Measurements from ENCODE around the gene TUBB4B.

Gene TUBB4B

GRCh38 chr9:137218754-137219271 lies 22.3 kb upstream of the TUBB4B start:
- Mint-ChIP-seq H3K9me3 (no peaks in the 10 kb centered on the region), H3K27ac (no peak overlapping the region), H3K4me3 (no peak overlapping the region), H3K4me1 (ENCODE audit: low read depth) (peaks cover 2% of the 10 kb centered on the region), H3K27me3 (no peaks in the 10 kb centered on the region), H3K36me3 (ENCODE audit: low read depth) (no peaks in the 10 kb centered on the region)

- Mint-ChIP-seq H3K27ac (no peak overlapping the region), H3K36me3 (ENCODE audit: low read depth) (no peaks in the 10 kb centered on the region), H3K4me1 (ENCODE audit: low read depth) (peaks cover 6% of the 10 kb centered on the region)
These were observed 21.2 kb upstream of the TUBB4B start for GRCh38 chr9:137219757-137220316.

GRCh38 chr9:137220317-137221094 lies 20.6 kb upstream of the TUBB4B start:
- Mint-ChIP-seq H3K4me1 (ENCODE audit: low read depth) (peaks cover 6% of the 10 kb centered on the region), H3K27me3 (no peaks in the 10 kb centered on the region), H3K4me3 (no peak overlapping the region), H3K27ac (no peak overlapping the region), H3K9me3 (no peaks in the 10 kb centered on the region), H3K36me3 (ENCODE audit: low read depth) (no peaks in the 10 kb centered on the region)

More at GRCh38 chr9:137219757-137220316, 21.2 kb upstream of the TUBB4B start:
- Mint-ChIP-seq H3K27me3 (no peaks in the 10 kb centered on the region), H3K4me3 (no peak overlapping the region), H3K9me3 (no peaks in the 10 kb centered on the region)

- Mint-ChIP-seq H3K36me3 (ENCODE audit: low read depth) (no peaks in the 10 kb centered on the region), H3K4me3 (no peak overlapping the region), H3K4me1 (ENCODE audit: low read depth) (peaks cover 6% of the 10 kb centered on the region), H3K27ac (no peak overlapping the region), H3K9me3 (no peaks in the 10 kb centered on the region), H3K27me3 (no peaks in the 10 kb centered on the region)
These were observed 20.0 kb upstream of the TUBB4B start for GRCh38 chr9:137221095-137221505.

GRCh38 chr9:137221506-137222111 lies 19.5 kb upstream of the TUBB4B start:
- no peak overlapping the region for H3K27ac Mint-ChIP-seq
- no peak overlapping the region for H3K4me3 Mint-ChIP-seq
- peaks cover 6% of the 10 kb centered on the region for H3K4me1 Mint-ChIP-seq (ENCODE audit: low read depth)
- no peaks in the 10 kb centered on the region for H3K27me3 Mint-ChIP-seq
- no peaks in the 10 kb centered on the region for H3K36me3 Mint-ChIP-seq (ENCODE audit: low read depth)
- H3K9me3 Mint-ChIP-seq: no peaks in the 10 kb centered on the region

- H3K27ac Mint-ChIP-seq: no peak within 1 kb of the TSS
- H3K4me1 Mint-ChIP-seq (ENCODE audit: low read depth): peaks cover 6% of the 10 kb centered on the region
- H3K36me3 Mint-ChIP-seq (ENCODE audit: low read depth): no peaks in the 10 kb centered on the region
- peak within 1 kb of the TSS; percentile 83 for H3K4me3 Mint-ChIP-seq
- H3K27me3 Mint-ChIP-seq: peaks cover under 1% of the 10 kb centered on the region
- no peaks in the 10 kb centered on the region for H3K9me3 Mint-ChIP-seq
These were observed 18.7 kb upstream of the TUBB4B start, which contains the start of gene RNF208 for GRCh38 chr9:137222190-137223077. RNF208 (minus strand) TSS chr9:137222240; CDS start chr9:137221212, 1,028 bp downstream.

- no peaks in the 10 kb centered on the region for H3K36me3 Mint-ChIP-seq (ENCODE audit: low read depth)
- peak overlapping the region; percentile 83 for H3K4me3 Mint-ChIP-seq
- H3K27ac Mint-ChIP-seq: no peak overlapping the region
- no peaks in the 10 kb centered on the region for H3K9me3 Mint-ChIP-seq
- peaks cover 10% of the 10 kb centered on the region for H3K4me1 Mint-ChIP-seq (ENCODE audit: low read depth)
- peaks cover 4% of the 10 kb centered on the region for H3K27me3 Mint-ChIP-seq
These were observed 17.8 kb upstream of the TUBB4B start for GRCh38 chr9:137223078-137223970.

GRCh38 chr9:137224830-137225694 lies 16.0 kb upstream of the TUBB4B start, which contains the start of gene CYSRT1:
CYSRT1 (plus strand) TSS chr9:137225174; CDS start chr9:137225622, 448 bp downstream.
- Mint-ChIP-seq H3K27ac (no peak within 1 kb of the TSS), H3K36me3 (ENCODE audit: low read depth) (no peaks in the 10 kb centered on the region), H3K4me3 (peak within 1 kb of the TSS; percentile 76), H3K4me1 (ENCODE audit: low read depth) (peaks cover 10% of the 10 kb centered on the region), H3K9me3 (no peaks in the 10 kb centered on the region), H3K27me3 (peaks cover 4% of the 10 kb centered on the region)

- Mint-ChIP-seq H3K27ac (no peak overlapping the region), H3K27me3 (peaks cover 4% of the 10 kb centered on the region), H3K4me1 (ENCODE audit: low read depth) (peaks cover 10% of the 10 kb centered on the region), H3K4me3 (no peak overlapping the region), H3K36me3 (ENCODE audit: low read depth) (no peaks in the 10 kb centered on the region), H3K9me3 (no peaks in the 10 kb centered on the region)
These were observed 15.3 kb upstream of the TUBB4B start for GRCh38 chr9:137225699-137226331.

GRCh38 chr9:137226338-137227053 lies 14.6 kb upstream of the TUBB4B start:
- peaks cover 4% of the 10 kb centered on the region for H3K27me3 Mint-ChIP-seq
- no peaks in the 10 kb centered on the region for H3K36me3 Mint-ChIP-seq (ENCODE audit: low read depth)
- no peak overlapping the region for H3K4me3 Mint-ChIP-seq
- H3K4me1 Mint-ChIP-seq (ENCODE audit: low read depth): peaks cover 10% of the 10 kb centered on the region
- no peaks in the 10 kb centered on the region for H3K9me3 Mint-ChIP-seq
- no peak overlapping the region for H3K27ac Mint-ChIP-seq

- Mint-ChIP-seq H3K9me3 (no peaks in the 10 kb centered on the region), H3K4me3 (no peak within 1 kb of the TSS), H3K36me3 (ENCODE audit: low read depth) (no peaks in the 10 kb centered on the region), H3K27me3 (peaks cover 4% of the 10 kb centered on the region), H3K4me1 (ENCODE audit: low read depth) (peaks cover 10% of the 10 kb centered on the region), H3K27ac (peak within 1 kb of the TSS; percentile 70)
These were observed 13.8 kb upstream of the TUBB4B start, which contains the start of gene RNF224 for GRCh38 chr9:137227054-137227852. RNF224 (plus strand) TSS chr9:137227502; CDS start chr9:137228336, 834 bp downstream.

Measured in stimulated activated naive CD8-positive, alpha-beta T cell treated with anti-CD3 and anti-CD28 coated beads, Interleukin-15, Interleukin-2, amounts not matched to agents 100 ng/mL and 50 ng/mL, for 24 hours (primary cell).